ENCODE data around the gene KCNMA1. TPM values are rescaled to one million over a fixed set of nuclear protein-coding genes. Genes with fewer than 3 reads are reported as not detected.

Gene KCNMA1
- total RNA-seq, 1 experiment from 2014 or later, result 0.70 TPM

DNA sequence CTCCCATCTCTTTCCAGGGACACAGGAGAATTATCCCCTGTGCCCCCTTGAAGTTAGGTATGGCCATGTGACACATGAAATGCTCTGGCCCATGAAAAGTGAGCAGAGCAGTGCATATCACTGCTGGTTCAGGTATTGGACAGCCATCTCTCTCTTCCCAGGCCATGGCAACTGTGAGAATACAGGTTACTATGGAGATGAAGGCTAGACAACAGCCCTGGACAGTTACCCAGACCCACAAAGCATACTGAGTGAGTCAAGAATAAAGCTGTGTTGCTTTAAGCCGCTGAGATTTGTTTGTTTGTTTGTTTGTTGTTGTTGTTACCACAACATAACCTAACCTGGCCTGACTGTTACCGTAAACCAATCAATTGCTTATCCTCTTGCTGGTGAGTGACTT, 722.3 kb downstream of the KCNMA1 start:
- no peaks in the 10 kb centered on the region for H4K20me1 ChIP-seq (ENCODE audit: insufficient read depth)
- no peak overlapping the region for H3K4me3 ChIP-seq
- CTCF ChIA-PET, result no interaction called here
- no peaks in the 10 kb centered on the region for H3K79me2 ChIP-seq (ENCODE audit: low read depth)
- no TSS peak for BruUV-seq (replicated peaks)
- POLR2A ChIA-PET (ENCODE audit: unreplicated experiment), result no interaction called here
- no peak overlapping the region for H3K4me2 ChIP-seq
- TF ChIP-seq EZH2 (IDR thresholded peaks at IDR 0.05; ENCODE audit: low read depth), result no peak
- TF ChIP-seq, protein P1, sequence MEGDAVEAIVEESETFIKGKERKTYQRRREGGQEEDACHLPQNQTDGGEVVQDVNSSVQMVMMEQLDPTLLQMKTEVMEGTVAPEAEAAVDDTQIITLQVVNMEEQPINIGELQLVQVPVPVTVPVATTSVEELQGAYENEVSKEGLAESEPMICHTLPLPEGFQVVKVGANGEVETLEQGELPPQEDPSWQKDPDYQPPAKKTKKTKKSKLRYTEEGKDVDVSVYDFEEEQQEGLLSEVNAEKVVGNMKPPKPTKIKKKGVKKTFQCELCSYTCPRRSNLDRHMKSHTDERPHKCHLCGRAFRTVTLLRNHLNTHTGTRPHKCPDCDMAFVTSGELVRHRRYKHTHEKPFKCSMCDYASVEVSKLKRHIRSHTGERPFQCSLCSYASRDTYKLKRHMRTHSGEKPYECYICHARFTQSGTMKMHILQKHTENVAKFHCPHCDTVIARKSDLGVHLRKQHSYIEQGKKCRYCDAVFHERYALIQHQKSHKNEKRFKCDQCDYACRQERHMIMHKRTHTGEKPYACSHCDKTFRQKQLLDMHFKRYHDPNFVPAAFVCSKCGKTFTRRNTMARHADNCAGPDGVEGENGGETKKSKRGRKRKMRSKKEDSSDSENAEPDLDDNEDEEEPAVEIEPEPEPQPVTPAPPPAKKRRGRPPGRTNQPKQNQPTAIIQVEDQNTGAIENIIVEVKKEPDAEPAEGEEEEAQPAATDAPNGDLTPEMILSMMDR (conservative IDR thresholded peaks at IDR 0.05), result no peak
- H2AFZ ChIP-seq, result no peak overlapping the region
- H3K27me3 ChIP-seq (ENCODE audit: insufficient read depth, low read depth), result peaks cover 15% of the 10 kb centered on the region; the same call in 1 of the 2 replicates
- H3K9me3 ChIP-seq (ENCODE audit: insufficient read depth, low read depth), result no peaks in the 10 kb centered on the region
- intact Hi-C loops (cut with micrococcal nuclease; ENCODE audit: unreplicated experiment), result no loop called here
- no peak overlapping the region for H3K27ac ChIP-seq
- no peaks in the 10 kb centered on the region for H3K9me2 ChIP-seq (ENCODE audit: insufficient read depth)
- no peaks in the 10 kb centered on the region for H3F3A ChIP-seq (ENCODE audit: insufficient read depth, low read depth)
- H3K4me1 ChIP-seq (replicated peaks; ENCODE audit: insufficient read depth), result no peaks in the 10 kb centered on the region
- DNase-seq, result no peak
- H3K36me3 ChIP-seq (ENCODE audit: low read depth), result no peaks in the 10 kb centered on the region

DNA sequence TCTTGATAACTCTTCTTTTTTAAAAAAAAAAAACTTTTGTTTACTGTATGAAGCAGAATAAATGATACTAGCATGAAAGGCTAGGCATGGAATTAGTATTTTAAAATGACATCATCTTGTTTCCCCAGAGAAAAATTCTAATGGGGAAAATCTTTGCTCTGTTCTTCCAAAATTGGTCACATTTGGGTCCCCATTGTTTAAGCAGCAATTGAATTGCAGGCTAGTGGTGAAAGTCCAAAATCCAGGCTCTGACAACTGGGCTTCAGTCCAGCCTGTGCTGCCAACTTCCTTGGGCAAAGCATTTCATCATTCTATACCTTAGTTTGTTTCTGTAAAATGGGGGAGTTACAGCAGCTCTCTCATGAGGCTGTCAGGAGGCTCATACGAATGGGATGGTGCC, 726.4 kb downstream of the KCNMA1 start:
- CTCF ChIA-PET, result no interaction called here

DNA sequence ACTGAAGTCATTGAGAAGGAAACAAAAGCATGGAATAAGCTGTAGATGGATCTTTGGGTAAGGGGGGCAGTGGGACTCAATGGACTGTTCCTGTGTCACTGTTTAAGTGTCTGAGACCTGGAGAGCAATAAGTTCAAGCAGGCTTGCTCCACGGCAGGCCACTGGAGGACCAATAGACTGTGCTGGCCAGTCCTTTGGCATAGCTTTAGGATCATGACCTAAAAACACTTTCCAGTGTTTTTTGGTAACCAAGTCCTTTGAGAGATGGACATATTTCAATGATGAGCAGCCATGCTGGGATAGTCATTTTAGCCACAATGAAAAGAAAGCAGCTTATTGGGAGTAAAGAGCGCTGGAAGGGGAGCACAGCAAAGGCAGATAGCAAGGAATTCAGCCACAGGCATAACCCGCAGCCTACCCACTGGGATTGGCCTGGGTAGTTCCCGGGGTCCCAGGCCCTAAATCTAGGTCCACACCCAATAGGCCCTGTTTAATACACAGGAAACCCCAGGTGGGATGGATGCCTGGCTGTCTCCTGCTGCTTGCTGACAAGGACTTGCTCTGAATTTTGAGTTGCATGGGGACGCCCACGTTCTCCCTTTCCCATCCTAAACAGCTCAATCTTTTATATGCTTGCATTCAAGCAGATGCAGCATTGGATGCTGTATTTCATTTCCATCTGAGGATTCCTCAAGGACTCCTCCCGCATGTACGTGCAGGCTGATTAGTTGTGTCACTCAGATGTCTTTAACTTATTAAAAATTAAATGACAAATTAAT, 727.2 kb downstream of the KCNMA1 start:
- Histone ChIP-seq H3K36me3 (ENCODE audit: low read depth) (no peaks in the 10 kb centered on the region), H3K4me3 (no peak overlapping the region), H3K9me2 (ENCODE audit: insufficient read depth) (no peaks in the 10 kb centered on the region), H3K79me2 (ENCODE audit: low read depth) (no peaks in the 10 kb centered on the region), H3K9me3 (ENCODE audit: insufficient read depth, low read depth) (no peaks in the 10 kb centered on the region), H3K27me3 (ENCODE audit: insufficient read depth, low read depth) (peaks cover 5% of the 10 kb centered on the region; the same call in 1 of the 2 replicates), H4K20me1 (ENCODE audit: insufficient read depth) (no peaks in the 10 kb centered on the region), H2AFZ (no peak overlapping the region), H3K4me2 (no peak overlapping the region), H3K4me1 (replicated peaks; ENCODE audit: insufficient read depth) (no peaks in the 10 kb centered on the region), H3K27ac (no peak overlapping the region), H3F3A (ENCODE audit: insufficient read depth, low read depth) (no peaks in the 10 kb centered on the region)
- BruUV-seq (replicated peaks), result no TSS peak
- intact Hi-C loops (cut with micrococcal nuclease; ENCODE audit: unreplicated experiment), result no loop called here
- TF ChIP-seq, protein P1 (conservative IDR thresholded peaks at IDR 0.05), result no peak
- TF ChIP-seq EZH2 (IDR thresholded peaks at IDR 0.05; ENCODE audit: low read depth), result no peak
- no peak for DNase-seq
- ChIA-PET CTCF (no interaction called here), POLR2A (ENCODE audit: unreplicated experiment) (no interaction called here)

More for the DNA sequence above, 726.4 kb downstream of the KCNMA1 start:
- no peaks in the 10 kb centered on the region for H3K36me3 ChIP-seq (ENCODE audit: low read depth)
- intact Hi-C loops (cut with micrococcal nuclease; ENCODE audit: unreplicated experiment), result no loop called here
- H3K4me2 ChIP-seq, result no peak overlapping the region
- no peak overlapping the region for H3K4me3 ChIP-seq
- no peak overlapping the region for H2AFZ ChIP-seq
- peaks cover 10% of the 10 kb centered on the region; the same call in 1 of the 2 replicates for H3K27me3 ChIP-seq (ENCODE audit: insufficient read depth, low read depth)
- H3K27ac ChIP-seq, result no peak overlapping the region
- POLR2A ChIA-PET (ENCODE audit: unreplicated experiment), result no interaction called here
- DNase-seq, result no peak
- H3K9me2 ChIP-seq (ENCODE audit: insufficient read depth), result no peaks in the 10 kb centered on the region
- H4K20me1 ChIP-seq (ENCODE audit: insufficient read depth), result no peaks in the 10 kb centered on the region
- BruUV-seq (replicated peaks), result no TSS peak
- TF ChIP-seq, protein P1 (conservative IDR thresholded peaks at IDR 0.05), result no peak
- TF ChIP-seq EZH2 (IDR thresholded peaks at IDR 0.05; ENCODE audit: low read depth), result no peak
- H3K9me3 ChIP-seq (ENCODE audit: insufficient read depth, low read depth), result no peaks in the 10 kb centered on the region
- H3K79me2 ChIP-seq (ENCODE audit: low read depth), result no peaks in the 10 kb centered on the region
- no peaks in the 10 kb centered on the region for H3F3A ChIP-seq (ENCODE audit: insufficient read depth, low read depth)
- no peaks in the 10 kb centered on the region for H3K4me1 ChIP-seq (replicated peaks; ENCODE audit: insufficient read depth)

Measured in PC-9 (cell line).